Heart left ventricle (tissue), 16 donors: Measurements from ENCODE around the gene CBX1. TPM values are rescaled to one million over a fixed set of nuclear protein-coding genes. Genes with fewer than 3 reads are reported as not detected.
A peak's percentile ranks its signal among the peaks of the same experiment; 100 is the strongest.

Source experiments
- ATAC-seq, 4 donors: fragments of 200-7000 bp; cut with Tn5 transposase; one replicate each; pipeline ENCODE4 v1.9.1; 2020 to 2022; ENCODE audit warnings: moderate library complexity in 4 of 4, mild to moderate bottlenecking in 3 of 4, moderate number of reproducible peaks in 1 of 4
- DNase-seq, 5 donors: peaks; one replicate each; pipeline ENCODE4 v3.0.0-alpha.2; 2020
- H3K27ac ChIP-seq, 12 donors: fragments of 200-600 bp; sonication (generic) in 4 of 12; one replicate each; pipeline versions ENCODE4 v1.5.0 to v1.8.0; 2016 to 2022; ENCODE audit warnings: mild to moderate bottlenecking in 2 of 12
- H3K27me3 ChIP-seq, 9 donors: fragments of 200-600 bp; sonication (generic) in 2 of 9; one replicate each; pipeline versions ENCODE4 v1.5.1 to v1.8.0; 2016 to 2022; ENCODE audit warnings: mild to moderate bottlenecking in 3 of 9
- H3K36me3 ChIP-seq, 9 donors: fragments of 200-600 bp; sonication (generic) in 2 of 9; one replicate each; pipeline versions ENCODE4 v1.5.0 to v1.8.0; 2018 to 2022; ENCODE audit warnings: mild to moderate bottlenecking in 2 of 9
- H3K4me1 ChIP-seq, 12 donors: fragments of 200-600 bp; sonication (generic) in 4 of 12; one replicate each; pipeline versions ENCODE4 v1.5.0 to v1.8.0; 2016 to 2022; ENCODE audit warnings: mild to moderate bottlenecking in 3 of 12
- H3K4me3 ChIP-seq, 12 donors: fragments of 200-600 bp; sonication (generic) in 4 of 12; one replicate each; pipeline versions ENCODE4 v1.5.0 to v1.8.0; 2017 to 2022; ENCODE audit warnings: mild to moderate bottlenecking in 9 of 12, moderate library complexity in 4 of 12
- H3K9me3 ChIP-seq, 12 donors: fragments of 200-600 bp; sonication (generic) in 4 of 12; one replicate each; pipeline versions ENCODE4 v1.5.0 to v1.8.0; 2016 to 2022; ENCODE audit warnings: mild to moderate bottlenecking in 1 of 12
- CTCF ChIP-seq, 12 donors: fragments of 200-600 bp; sonication (generic) in 4 of 12; IDR thresholded peaks; one replicate each; pipeline versions ENCODE4 v1.5.0 to v1.8.0; 2018 to 2022; ENCODE audit warnings: antibody characterized with exemption in 12 of 12, mild to moderate bottlenecking in 5 of 12
- POLR2A ChIP-seq, 2 donors: fragments of 450-650 bp; IDR thresholded peaks; one replicate each; pipeline ENCODE4 v1.6.1; 2017; ENCODE audit warnings: antibody characterized with exemption in 2 of 2, mild to moderate bottlenecking in 2 of 2, moderate library complexity in 2 of 2
- WGBS, 4 donors: extraction: QIAGEN DNeasy Blood & Tissue Kit in 2 of 4; methylation state at CpG; one replicate each; pipeline versions ENCODE4 v1.1.5 to v1.1.7; 2013 to 2018; 5-methylcytosine and 5-hydroxymethylcytosine counted together
- intact Hi-C, 10 donors: fragments of 100-400 bp; cut with DNase I; formaldehyde crosslinking; loops; one replicate each; pipeline versions ENCODE4 v1.11.1 to v1.14.2; 2022
- long read RNA-seq, 3 donors: library from polyadenylated mRNA; unstranded; transcript quantifications; one replicate each; pipeline ENCODE4 v2.0.0, GENCODE V29; 2020 to 2021
- polyA plus RNA-seq, 2 donors: library from polyadenylated mRNA; stranded (reverse); fragments of 200-250 nt; gene quantifications; one replicate each; pipeline ENCODE4 v1.2.3, GENCODE V29; 2013
- total RNA-seq, 9 donors: library from RNA; depleted of rRNA in 2 of 9; stranded (reverse); fragments of >200 nt in 2 of 9; fragmentation: NEBNext Ultra II Directional in 3 of 9; extraction: Animal tissue kit (Norgen Biotek cat#: 25700) in 3 of 9; gene quantifications; one replicate each; pipeline versions ENCODE4 v1.1.0 to v1.2.4, GENCODE V29; 2016 to 2023
- donor health status: ischemic (EF 13 %, LVEDD 7.1; RV severe dilation, severe dysfunction).
- donor health status: healthy with polysubstance abuse.
- donor health status: DM: no; HTN: yes; CAD: no.
- donor health status: DM: no; HTN: no; CAD: no.
- donor health status: ischemic (EF 25% LVEDD 6.9; RV normal size, moderate dysfunction).
- donor health status: ischemic (EF 25% LVEDD 5.7; RV mildly dilated, moderate dysfunction).
- donor health status: healthy.
- donor health status: DM: yes; HTN: yes; CAD: no.
- donor health status: ischemic (EF 35%, LVEDD 5.7; RV mildly dilated, moderate dysfunction).
- donor health status: nonischemic (EF 11% LVEDD 7.7; RV severe dilation, severe dysfunction).
- donor health status: DM: yes; HTN: yes; CAD: no.
- donor health status: PGD.
- donor health status: ischemic (EF 29% LVEDD 5.4; RV normal size, mild dysfunction).
- donor health status: nonischemic (EF 23%, LVEDD 6.1; RV moderate dilation, normal function).

Gene CBX1
- 10 to 100 TPM; 28.5 to 43.8 (median 37.9) TPM for total RNA-seq
- 10 to 100 TPM; 24.6 to 51.7 TPM for polyA plus RNA-seq
- long read RNA-seq, donor 1, transcript CBX1-201 (5 exons, 2,232 nt) = major isoform, 5 of 9 reads
- long read RNA-seq, donor 1, partial matches to known transcripts = 4 of 9 reads
- long read RNA-seq, donor 1, other reads (novel, unspliced or antisense) = 0 of 9 reads
- long read RNA-seq, donor 2, transcript CBX1-201 (5 exons, 2,232 nt) = major isoform, 11 of 16 reads
- long read RNA-seq, donor 2, partial matches to known transcripts = 4 of 16 reads
- long read RNA-seq, donor 2, other reads (novel, unspliced or antisense) = 1 of 16 reads
- long read RNA-seq, donor 3, partial matches to known transcripts = 5 of 6 reads
- long read RNA-seq, donor 3, other reads (novel, unspliced or antisense) = 0 of 6 reads

DNA sequence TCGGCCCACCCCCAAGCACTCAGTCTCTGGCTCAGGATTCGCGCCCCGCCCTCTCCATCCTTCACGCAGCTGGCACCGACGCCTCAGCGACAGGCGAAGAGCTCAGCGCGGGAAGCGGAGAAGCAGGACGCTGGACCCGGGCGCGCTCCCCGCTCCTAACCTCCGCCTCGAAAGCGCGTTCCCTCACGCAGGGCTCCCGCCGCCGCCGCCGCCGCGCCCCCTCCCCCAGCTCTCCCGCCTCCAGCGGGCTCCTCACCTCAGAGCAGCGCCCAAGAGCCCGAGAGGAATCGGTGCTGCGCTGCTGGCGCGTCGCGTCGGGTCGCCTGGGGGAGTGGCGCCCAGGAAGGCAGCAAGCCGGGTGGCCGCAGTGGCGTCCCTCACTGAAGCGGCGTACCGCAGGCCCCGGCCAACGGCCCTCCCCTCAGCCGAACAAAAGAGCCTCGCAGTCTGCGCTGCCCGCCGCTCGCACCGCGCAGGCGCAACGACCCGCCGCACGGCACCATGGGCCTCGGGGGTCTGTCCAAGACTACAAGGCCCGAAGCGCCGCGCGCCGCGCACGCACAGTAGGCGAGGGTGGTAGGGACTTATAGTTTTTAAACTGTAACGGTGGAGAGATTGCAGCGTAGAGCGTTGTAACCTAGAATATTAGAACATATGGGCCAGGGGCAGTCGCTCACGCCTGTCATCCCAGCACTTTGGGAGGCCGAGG, at the start of gene CBX1:
Gene CBX1, minus strand, starts transcription at position 467 of the 709 bp plus-strand sequence. CDS start 24,474 bp downstream, outside the sequence.
- 0 to 1% (median 0%) methylated on average over 73 to 79 of the region's 79 CpGs for WGBS, 4 donors
- intact Hi-C loops = loop anchor here in 2 of 10 donors (1.0 to 2.0 kb wide), 3 partner anchors 48 to 76 kb away; no protein-coding TSS in a partner anchor
- Histone ChIP-seq H3K4me3 (peak within 1 kb of the TSS; percentile 76 to 98 (median 90)), H3K27me3 (no peaks in the 10 kb centered on the region), H3K27ac (peak within 1 kb of the TSS; percentile 26 to 94 (median 90)), H3K4me1 (peaks cover 0 to 26% (median 10%) of the 10 kb centered on the region in 12 donors), H3K36me3 (no peaks in the 10 kb centered on the region), H3K9me3 (peaks cover 0 to 5% (median 0%) of the 10 kb centered on the region in 12 donors)
- ATAC-seq = peak; percentile 97 to 99 (median 99)
- no peak for TF ChIP-seq CTCF (IDR thresholded peaks at IDR 0.05)
- TF ChIP-seq POLR2A (IDR thresholded peaks at IDR 0.05) = peak in 1 of 2 donors; percentile 72
- peak; percentile 94 to 98 (median 96) for DNase-seq

- no peaks in the 10 kb centered on the region for H3K9me3 ChIP-seq
- intact Hi-C loops = loop anchor here in 5 of 10 donors (10.0 kb wide), 1 partner anchor 464 kb away; the partner anchor contains the start of genes HOXB7 (in 5 of the 5) and HOXB8 (in 5 of the 5)
- TF ChIP-seq POLR2A (IDR thresholded peaks at IDR 0.05) (no peak), CTCF (IDR thresholded peaks at IDR 0.05) (no peak)
- no peak overlapping the region for H3K4me3 ChIP-seq
- H3K27me3 ChIP-seq = peaks cover 5 to 93% (median 20%) of the 10 kb centered on the region in 9 donors
- H3K36me3 ChIP-seq = no peaks in the 10 kb centered on the region
- H3K27ac ChIP-seq = no peak overlapping the region
- DNase-seq (no peak), ATAC-seq (no peak)
- H3K4me1 ChIP-seq = no peaks in the 10 kb centered on the region
- 61 to 67% (median 64%) methylated on average over 11 of the region's 11 CpGs for WGBS, 4 donors
These were observed 49.3 kb upstream of the CBX1 start for GRCh38 chr17:48150597-48151001.

GRCh38 chr17:48149787-48150463, 48.6 kb upstream of the CBX1 start:
- no peak overlapping the region for H3K27ac ChIP-seq
- intact Hi-C loops = loop anchor here in 6 of 10 donors (10.0 kb wide), 1 partner anchor 465 kb away; the partner anchor contains the start of genes HOXB7 (in 6 of the 6) and HOXB8 (in 6 of the 6)
- TF ChIP-seq CTCF (IDR thresholded peaks at IDR 0.05) (no peak), POLR2A (IDR thresholded peaks at IDR 0.05) (no peak)
- H3K9me3 ChIP-seq = no peaks in the 10 kb centered on the region
- ATAC-seq (no peak), DNase-seq (no peak)
- 58 to 78% (median 73%) methylated on average over 4 of the region's 4 CpGs for WGBS, 4 donors
- no peaks in the 10 kb centered on the region for H3K36me3 ChIP-seq
- no peak overlapping the region for H3K4me3 ChIP-seq
- peaks cover 5 to 94% (median 20%) of the 10 kb centered on the region in 9 donors for H3K27me3 ChIP-seq
- H3K4me1 ChIP-seq = no peaks in the 10 kb centered on the region
